ENCODE measurements around the gene MTHFSD.

GRCh38 chr16:86579268-86580062, 24.4 kb upstream of the MTHFSD start:
- TF ChIP-seq POLR2A (IDR thresholded peaks at IDR 0.05; ENCODE audit: low read length) (no peak), GATA1 (IDR thresholded peaks at IDR 0.05; ENCODE audit: low read depth, low read length) (no peak)

All from erythroblast (primary cell).